Measurements from ENCODE around the gene LEKR1. TPM values are rescaled to one million over a fixed set of nuclear protein-coding genes. Genes with fewer than 3 reads are reported as not detected.

Gene LEKR1
- total RNA-seq, 2 donors from 2014 or later, result 4.2 TPM; not detected in 1

DNA sequence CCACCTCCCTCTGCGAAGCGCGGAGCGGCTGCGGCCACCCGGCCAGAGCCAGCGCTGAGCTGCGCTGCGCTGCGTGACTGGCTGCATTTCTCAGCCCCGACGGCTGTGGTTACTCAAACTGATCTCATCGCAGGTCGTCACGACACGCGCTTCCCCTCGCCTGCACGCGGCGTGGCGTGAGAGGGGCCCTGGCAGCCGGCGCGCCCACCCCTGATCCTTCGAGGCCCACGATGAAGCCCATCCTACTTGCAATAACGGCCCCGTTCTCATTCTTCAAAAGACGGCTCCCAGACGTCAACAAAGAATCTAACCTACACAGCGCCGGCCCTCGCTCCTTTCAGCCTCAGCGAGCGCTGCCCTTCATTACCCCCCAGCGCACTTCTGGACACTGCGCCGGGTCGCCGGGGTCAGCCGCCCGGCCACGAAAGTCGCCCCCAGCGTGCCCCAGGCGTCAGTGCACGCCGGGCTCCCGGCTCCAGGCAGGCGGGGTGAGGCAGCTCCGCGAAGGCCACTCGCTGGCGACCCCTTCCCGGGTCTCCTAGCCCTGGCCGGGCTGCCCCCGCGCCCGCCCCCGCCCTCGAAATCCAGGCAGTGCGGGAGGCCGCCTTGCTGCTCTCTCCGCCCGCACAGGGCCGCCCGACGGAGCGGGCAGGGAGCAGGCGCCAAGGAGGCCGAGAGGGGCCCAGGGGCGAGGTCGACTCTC lies 9.9 kb upstream of the LEKR1 start:
- no peak for DNase-seq (ENCODE audit: low spot score)
- no peaks in the 10 kb centered on the region for H3K9me3 ChIP-seq
- peak; percentile 14 for ATAC-seq (ENCODE audit: insufficient number of reproducible peaks, low FRiP score, low read depth)
- peak overlapping the region; percentile 73 for H3K4me3 ChIP-seq
- TF ChIP-seq, protein P1, sequence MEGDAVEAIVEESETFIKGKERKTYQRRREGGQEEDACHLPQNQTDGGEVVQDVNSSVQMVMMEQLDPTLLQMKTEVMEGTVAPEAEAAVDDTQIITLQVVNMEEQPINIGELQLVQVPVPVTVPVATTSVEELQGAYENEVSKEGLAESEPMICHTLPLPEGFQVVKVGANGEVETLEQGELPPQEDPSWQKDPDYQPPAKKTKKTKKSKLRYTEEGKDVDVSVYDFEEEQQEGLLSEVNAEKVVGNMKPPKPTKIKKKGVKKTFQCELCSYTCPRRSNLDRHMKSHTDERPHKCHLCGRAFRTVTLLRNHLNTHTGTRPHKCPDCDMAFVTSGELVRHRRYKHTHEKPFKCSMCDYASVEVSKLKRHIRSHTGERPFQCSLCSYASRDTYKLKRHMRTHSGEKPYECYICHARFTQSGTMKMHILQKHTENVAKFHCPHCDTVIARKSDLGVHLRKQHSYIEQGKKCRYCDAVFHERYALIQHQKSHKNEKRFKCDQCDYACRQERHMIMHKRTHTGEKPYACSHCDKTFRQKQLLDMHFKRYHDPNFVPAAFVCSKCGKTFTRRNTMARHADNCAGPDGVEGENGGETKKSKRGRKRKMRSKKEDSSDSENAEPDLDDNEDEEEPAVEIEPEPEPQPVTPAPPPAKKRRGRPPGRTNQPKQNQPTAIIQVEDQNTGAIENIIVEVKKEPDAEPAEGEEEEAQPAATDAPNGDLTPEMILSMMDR (IDR thresholded peaks at IDR 0.05), result peak; percentile 20
- peak overlapping the region; percentile 61 to 78 for H3K27ac ChIP-seq
- H3K4me1 ChIP-seq (ENCODE audit: control insufficient read depth in 1 of 2, low read depth in 2 of 2), result peaks cover 4 to 16% of the 10 kb centered on the region in 2 donors
- no peaks in the 10 kb centered on the region for H3K27me3 ChIP-seq (replicated peaks; ENCODE audit: insufficient read depth)
- no peaks in the 10 kb centered on the region for H3K36me3 ChIP-seq

DNA sequence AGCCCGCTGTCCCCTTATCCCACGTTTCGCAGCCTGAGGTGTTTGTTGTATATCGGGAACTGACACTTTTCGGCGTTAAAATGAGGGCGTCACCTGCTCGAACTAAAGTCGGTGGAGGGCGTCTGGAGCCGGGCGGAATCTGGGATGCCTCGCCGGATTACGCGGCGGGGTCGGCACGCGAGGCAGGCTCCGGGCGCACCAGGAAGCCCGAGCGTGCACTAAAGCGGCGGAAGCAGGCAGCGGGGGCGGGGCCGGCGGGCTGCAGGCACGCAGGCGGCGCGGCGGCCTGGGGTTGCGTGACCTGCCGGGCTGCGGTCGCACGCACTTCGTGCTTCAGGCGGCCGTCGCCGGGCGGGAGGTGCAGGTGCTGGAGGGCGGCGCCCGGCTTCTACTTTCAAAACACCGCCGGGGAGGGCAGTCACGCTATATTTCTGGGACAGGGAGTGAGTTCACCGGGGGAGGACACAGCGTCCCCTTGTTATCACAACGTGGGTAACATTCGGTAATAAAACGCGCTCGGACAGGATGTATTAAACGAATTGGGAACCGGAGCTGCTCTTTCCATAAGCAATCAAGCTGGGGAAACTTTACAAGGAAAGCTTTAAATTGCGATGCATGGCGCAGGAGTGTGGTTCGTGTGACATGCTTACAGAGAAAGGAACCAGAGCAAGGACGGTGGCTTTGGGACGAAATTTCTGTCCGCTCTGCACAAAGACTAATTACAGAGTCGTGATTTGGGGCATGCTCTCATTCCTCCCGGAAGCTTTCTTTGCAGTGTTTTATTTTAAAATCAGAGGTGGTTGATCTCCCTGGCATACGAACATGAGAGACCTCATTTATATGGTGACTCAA lies 9.1 kb upstream of the LEKR1 start:
- H3K27me3 ChIP-seq (replicated peaks; ENCODE audit: insufficient read depth), result no peaks in the 10 kb centered on the region
- H3K9me3 ChIP-seq, result no peaks in the 10 kb centered on the region
- ATAC-seq (ENCODE audit: insufficient number of reproducible peaks, low FRiP score, low read depth), result peak; percentile 48
- peaks cover 4 to 16% of the 10 kb centered on the region in 2 donors for H3K4me1 ChIP-seq (ENCODE audit: control insufficient read depth in 1 of 2, low read depth in 2 of 2)
- peak overlapping the region; percentile 61 to 78 for H3K27ac ChIP-seq
- peak; percentile 33 for DNase-seq (ENCODE audit: low spot score)
- H3K4me3 ChIP-seq, result peak overlapping the region; percentile 73
- TF ChIP-seq, protein P1 (IDR thresholded peaks at IDR 0.05), result no peak
- no peaks in the 10 kb centered on the region for H3K36me3 ChIP-seq

DNA sequence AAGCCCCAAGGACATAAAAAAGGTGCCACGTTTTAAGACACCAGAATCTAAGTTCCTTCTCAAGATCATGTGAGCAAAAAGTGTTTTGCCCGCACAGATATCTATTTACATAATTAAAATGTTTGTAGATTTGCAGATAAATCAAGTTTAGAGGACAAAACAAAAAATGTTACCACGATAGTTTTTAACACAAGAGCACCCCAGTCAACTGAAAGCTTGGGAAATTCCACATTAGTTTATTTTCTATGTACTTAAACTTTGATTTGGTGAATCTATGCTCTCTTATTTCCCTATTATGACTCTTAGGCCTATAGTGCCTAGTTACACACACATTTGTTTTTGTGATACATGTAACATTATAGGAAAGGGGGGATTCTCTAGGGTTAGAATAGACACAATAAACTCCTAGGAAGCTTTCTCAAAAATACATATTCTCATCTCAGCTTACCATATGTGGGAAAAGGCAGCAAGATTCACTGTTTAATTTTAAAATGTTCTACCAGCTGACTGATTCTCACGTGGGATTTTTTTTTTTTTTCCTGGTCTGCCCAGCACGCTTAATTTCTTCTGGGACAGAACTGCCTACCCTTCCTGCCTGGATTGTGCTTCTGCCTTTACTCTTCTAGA lies 8.4 kb upstream of the LEKR1 start:
- peak overlapping the region; percentile 61 to 78 for H3K27ac ChIP-seq
- H3K4me1 ChIP-seq (ENCODE audit: control insufficient read depth in 1 of 2, low read depth in 2 of 2), result peaks cover 4 to 16% of the 10 kb centered on the region in 2 donors
- H3K4me3 ChIP-seq, result peak overlapping the region; percentile 73
- H3K36me3 ChIP-seq, result no peaks in the 10 kb centered on the region
- no peaks in the 10 kb centered on the region for H3K27me3 ChIP-seq (replicated peaks; ENCODE audit: insufficient read depth)
- ATAC-seq (ENCODE audit: insufficient number of reproducible peaks, low FRiP score, low read depth) (no peak), DNase-seq (ENCODE audit: low spot score) (no peak)
- TF ChIP-seq, protein P1 (IDR thresholded peaks at IDR 0.05), result no peak
- no peaks in the 10 kb centered on the region for H3K9me3 ChIP-seq

DNA sequence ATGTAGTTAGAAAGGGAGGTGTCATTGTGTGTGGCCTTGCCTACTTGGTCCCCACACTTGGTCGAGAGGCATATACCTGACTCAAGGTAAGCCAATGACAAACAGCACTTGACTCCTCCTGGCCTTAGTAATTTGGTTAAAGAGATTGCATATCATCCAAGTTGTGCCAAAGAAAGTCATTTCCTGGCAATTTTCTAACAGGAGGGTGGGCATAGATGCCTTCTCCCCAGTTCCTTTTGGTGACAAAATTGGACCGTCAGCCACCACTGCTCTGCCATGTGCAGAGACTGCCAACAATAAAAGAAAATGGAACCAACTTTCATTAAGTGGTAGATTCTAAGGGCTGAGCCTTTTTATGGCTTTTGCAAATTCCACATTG lies 7.9 kb upstream of the LEKR1 start:
- H3K36me3 ChIP-seq, result no peaks in the 10 kb centered on the region
- no peaks in the 10 kb centered on the region for H3K9me3 ChIP-seq
- TF ChIP-seq, protein P1 (IDR thresholded peaks at IDR 0.05), result no peak
- H3K27ac ChIP-seq, result peak overlapping the region in 1 of 2 donors; percentile 78
- H3K27me3 ChIP-seq (replicated peaks; ENCODE audit: insufficient read depth), result no peaks in the 10 kb centered on the region
- no peak overlapping the region for H3K4me3 ChIP-seq
- ATAC-seq (ENCODE audit: insufficient number of reproducible peaks, low FRiP score, low read depth) (no peak), DNase-seq (ENCODE audit: low spot score) (no peak)
- H3K4me1 ChIP-seq (ENCODE audit: control insufficient read depth in 1 of 2, low read depth in 2 of 2), result peaks cover 4 to 16% of the 10 kb centered on the region in 2 donors

DNA sequence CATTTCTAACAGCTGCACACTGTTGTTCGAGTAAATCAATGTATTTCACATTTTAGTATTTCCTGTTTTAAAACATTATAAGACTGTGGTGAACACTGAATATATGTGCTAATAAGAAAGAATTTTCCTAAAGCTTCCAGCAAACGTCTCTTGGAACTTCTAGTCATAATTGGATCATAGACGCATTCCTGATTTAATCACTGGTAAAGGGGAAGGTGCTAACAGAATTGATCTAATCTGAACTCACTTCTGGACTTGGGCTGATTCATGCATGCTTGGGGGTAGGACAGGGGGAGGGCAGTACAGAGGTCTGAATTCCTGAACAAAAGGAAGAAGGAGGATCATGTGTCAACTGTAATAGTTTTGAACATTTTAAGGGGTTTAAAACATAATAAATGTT lies 7.3 kb upstream of the LEKR1 start:
- no peaks in the 10 kb centered on the region for H3K9me3 ChIP-seq
- peaks cover 4 to 16% of the 10 kb centered on the region in 2 donors for H3K4me1 ChIP-seq (ENCODE audit: control insufficient read depth in 1 of 2, low read depth in 2 of 2)
- ATAC-seq (ENCODE audit: insufficient number of reproducible peaks, low FRiP score, low read depth), result no peak

More for the DNA sequence above, 7.3 kb upstream of the LEKR1 start:
- DNase-seq (ENCODE audit: low spot score), result no peak
- no peak overlapping the region for H3K4me3 ChIP-seq
- no peaks in the 10 kb centered on the region for H3K36me3 ChIP-seq
- no peaks in the 10 kb centered on the region for H3K27me3 ChIP-seq (replicated peaks; ENCODE audit: insufficient read depth)
- no peak overlapping the region for H3K27ac ChIP-seq
- TF ChIP-seq, protein P1 (IDR thresholded peaks at IDR 0.05), result no peak
